Measurements from ENCODE around the gene HLA-DMB. TPM values are rescaled to one million over a fixed set of nuclear protein-coding genes. Genes with fewer than 3 reads are reported as not detected.

Gene HLA-DMB
- total RNA-seq, 1 experiment from 2014 or later: 35.9 TPM

GRCh38 chr6:32972353-32973143, 31.7 kb upstream of the HLA-DMB start:
- Mint-ChIP-seq H3K27me3 (ENCODE audit: unreplicated experiment) (no peaks in the 10 kb centered on the region), H3K36me3 (ENCODE audit: insufficient read depth, unreplicated experiment) (peaks cover 100% of the 10 kb centered on the region), H3K27ac (ENCODE audit: unreplicated experiment) (peak overlapping the region; percentile 85), H3K9me3 (ENCODE audit: low read depth, unreplicated experiment) (no peaks in the 10 kb centered on the region), H3K4me1 (ENCODE audit: low read depth, unreplicated experiment) (peaks cover 33% of the 10 kb centered on the region), H3K4me3 (ENCODE audit: low read depth, unreplicated experiment) (peak overlapping the region; percentile 77)
- intact Hi-C loops (cut with micrococcal nuclease; ENCODE audit: unreplicated experiment): no loop called here
- no peak for DNase-seq
- TF ChIP-seq CTCF (IDR thresholded peaks at IDR 0.05; ENCODE audit: unreplicated experiment): no peak
- BruUV-seq (replicated peaks): TSS peak; percentile 26
- CTCF ChIA-PET: interaction anchor here (0.6 to 11.8 kb wide), 10 partner anchors 12 to 408 kb away, joined by 3 to 143 read pairs (median 7); partner anchors contain the start of genes HLA-DMA, HSD17B8, PSMB9 and TAP1

- Mint-ChIP-seq H3K27ac (ENCODE audit: unreplicated experiment) (peak overlapping the region; percentile 85), H3K27me3 (ENCODE audit: unreplicated experiment) (no peaks in the 10 kb centered on the region), H3K9me3 (ENCODE audit: low read depth, unreplicated experiment) (no peaks in the 10 kb centered on the region), H3K36me3 (ENCODE audit: insufficient read depth, unreplicated experiment) (peaks cover 100% of the 10 kb centered on the region), H3K4me3 (ENCODE audit: low read depth, unreplicated experiment) (peak overlapping the region; percentile 77), H3K4me1 (ENCODE audit: low read depth, unreplicated experiment) (peaks cover 33% of the 10 kb centered on the region)
- no TSS peak for BruUV-seq (replicated peaks)
- no peak for TF ChIP-seq CTCF (IDR thresholded peaks at IDR 0.05; ENCODE audit: unreplicated experiment)
- intact Hi-C loops (cut with micrococcal nuclease; ENCODE audit: unreplicated experiment): no loop called here
- CTCF ChIA-PET: interaction anchor here (0.6 to 11.8 kb wide), 15 partner anchors 13 to 776 kb away, joined by 3 to 143 read pairs (median 6); partner anchors contain the start of genes HLA-DMA, HLA-DMB, HSD17B8 and PSMB9
- peak; percentile 100 for DNase-seq
These were observed 30.9 kb upstream of the HLA-DMB start for GRCh38 chr6:32971581-32972352.

GRCh38 chr6:32971242-32971580, 30.4 kb upstream of the HLA-DMB start:
- no peak for TF ChIP-seq CTCF (IDR thresholded peaks at IDR 0.05; ENCODE audit: unreplicated experiment)
- intact Hi-C loops (cut with micrococcal nuclease; ENCODE audit: unreplicated experiment): no loop called here
- DNase-seq: no peak
- no peaks in the 10 kb centered on the region for H3K9me3 Mint-ChIP-seq (ENCODE audit: low read depth, unreplicated experiment)
- H3K4me1 Mint-ChIP-seq (ENCODE audit: low read depth, unreplicated experiment): peaks cover 33% of the 10 kb centered on the region
- BruUV-seq (replicated peaks): TSS peak; percentile 26
- H3K4me3 Mint-ChIP-seq (ENCODE audit: low read depth, unreplicated experiment): peak overlapping the region; percentile 77
- CTCF ChIA-PET: interaction anchor here (0.6 to 11.8 kb wide), 13 partner anchors 13 to 776 kb away, joined by 3 to 143 read pairs (median 7); partner anchors contain the start of genes HLA-DMA, HLA-DMB, HSD17B8 and PSMB9
- peaks cover 96% of the 10 kb centered on the region for H3K36me3 Mint-ChIP-seq (ENCODE audit: insufficient read depth, unreplicated experiment)
- H3K27ac Mint-ChIP-seq (ENCODE audit: unreplicated experiment): peak overlapping the region; percentile 85
- no peaks in the 10 kb centered on the region for H3K27me3 Mint-ChIP-seq (ENCODE audit: unreplicated experiment)

GRCh38 chr6:32970413-32971241, 29.8 kb upstream of the HLA-DMB start:
- intact Hi-C loops (cut with micrococcal nuclease; ENCODE audit: unreplicated experiment): no loop called here
- Mint-ChIP-seq H3K27me3 (ENCODE audit: unreplicated experiment) (no peaks in the 10 kb centered on the region), H3K4me3 (ENCODE audit: low read depth, unreplicated experiment) (peak overlapping the region; percentile 77), H3K4me1 (ENCODE audit: low read depth, unreplicated experiment) (peaks cover 33% of the 10 kb centered on the region), H3K27ac (ENCODE audit: unreplicated experiment) (peak overlapping the region; percentile 85), H3K36me3 (ENCODE audit: insufficient read depth, unreplicated experiment) (peaks cover 90% of the 10 kb centered on the region), H3K9me3 (ENCODE audit: low read depth, unreplicated experiment) (no peaks in the 10 kb centered on the region)
- DNase-seq: peak; percentile 93
- no peak for TF ChIP-seq CTCF (IDR thresholded peaks at IDR 0.05; ENCODE audit: unreplicated experiment)
- CTCF ChIA-PET: interaction anchor here (0.7 to 11.8 kb wide), 7 partner anchors 14 to 132 kb away, joined by 3 to 143 read pairs (median 14); partner anchors contain the start of genes HLA-DMA, PSMB9, TAP1 and TAP2
- BruUV-seq (replicated peaks): no TSS peak

Data from Calu3 (cell line).